Smooth muscle cell of the brain vasculature (primary cell): ENCODE data around the gene CCDC57.

Source experiments
- DNase-seq: peaks from one replicate; pipeline ENCODE4 v3.0.0-alpha.2; 2012; ENCODE audit warnings: low read depth, low spot score

Gene CCDC57

DNA sequence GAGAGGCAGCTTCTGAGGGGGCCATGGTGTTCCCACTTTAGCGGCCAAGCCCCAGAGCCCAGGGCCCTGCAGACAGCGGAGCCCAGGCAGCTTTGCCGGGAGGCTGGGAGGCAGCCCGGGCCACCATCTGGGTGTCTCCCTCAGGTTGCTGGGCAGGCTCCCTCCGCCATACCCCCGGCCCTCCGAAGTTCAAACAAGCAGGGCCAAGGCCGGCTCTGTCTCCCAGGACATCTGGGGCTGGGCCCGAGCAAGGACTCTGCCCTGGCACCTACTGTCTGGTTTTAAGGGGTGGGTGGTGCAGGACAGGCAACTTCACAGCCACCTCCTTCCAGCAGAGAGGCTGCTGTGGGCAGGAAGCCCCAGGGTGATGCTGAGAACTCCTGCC, 149.7 kb downstream of the CCDC57 start:
- DNase-seq: no peak

DNA sequence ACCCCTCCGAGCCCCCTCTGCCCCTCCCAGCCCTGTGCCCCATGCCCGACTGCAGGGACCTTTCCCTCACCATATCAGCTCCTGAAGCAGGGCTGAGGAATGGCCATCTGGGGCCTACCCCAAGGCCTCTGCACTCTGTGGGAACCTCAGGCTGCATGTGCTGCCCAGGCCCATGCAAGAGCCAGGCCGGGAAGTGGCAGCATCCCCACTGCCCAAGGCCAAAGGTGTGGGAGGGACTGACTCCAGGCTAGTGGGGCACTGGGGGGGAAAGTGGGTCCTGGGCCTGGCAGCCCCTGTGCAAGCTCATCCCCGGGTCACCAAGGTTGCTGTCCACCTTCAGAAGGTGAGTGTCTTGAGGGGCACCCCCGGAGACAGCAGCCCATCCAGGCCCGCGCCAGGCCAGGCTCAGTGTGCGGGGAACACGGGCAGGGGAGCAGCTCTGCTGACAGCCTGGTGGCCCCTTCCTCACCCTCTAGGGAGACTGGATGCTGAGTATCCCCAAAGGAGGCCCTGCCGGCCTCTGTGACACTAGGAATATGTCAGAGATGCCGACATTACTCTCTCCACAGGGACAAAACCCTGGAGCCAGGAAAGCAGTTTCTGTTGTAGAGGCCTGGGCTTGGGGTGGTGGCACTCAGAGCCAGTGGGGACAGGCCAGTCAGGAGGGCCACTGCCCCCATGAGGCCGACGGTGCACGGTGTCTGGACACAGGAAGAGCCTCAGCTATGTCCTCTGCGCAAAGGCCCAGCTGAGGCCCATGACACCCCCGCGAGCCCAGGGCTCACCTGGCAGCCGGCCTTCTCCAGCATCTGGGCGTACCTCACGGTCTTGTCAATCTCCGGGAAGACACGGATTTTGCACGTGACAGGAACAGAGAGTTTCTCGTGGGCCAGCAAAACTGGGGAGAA, 150.3 kb downstream of the CCDC57 start:
- no peak for DNase-seq

GRCh38 chr17:82061047-82061925, 151.4 kb downstream of the CCDC57 start:
- no peak for DNase-seq

GRCh38 chr17:82060614-82061013, 152.0 kb downstream of the CCDC57 start:
- DNase-seq: no peak

DNA sequence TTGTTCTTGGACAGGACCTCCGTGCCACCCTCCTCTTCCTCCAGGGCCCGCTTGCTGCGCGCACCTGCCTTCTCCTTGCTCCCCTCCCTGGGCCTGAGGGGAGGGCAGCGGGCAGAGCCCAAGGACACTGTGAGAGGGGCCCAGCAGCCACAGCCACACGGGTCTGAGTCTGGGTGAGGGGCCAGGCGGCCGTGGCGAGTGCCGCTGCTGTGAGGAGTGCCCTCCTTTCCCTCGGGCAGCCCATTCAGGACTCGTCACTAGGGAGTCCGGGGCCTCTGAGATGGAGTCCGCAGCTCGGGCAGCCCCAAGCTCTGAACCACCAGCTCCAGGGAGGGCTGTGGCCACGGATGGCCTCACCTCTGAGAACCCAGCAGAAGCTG, 152.7 kb downstream of the CCDC57 start:
- no peak for DNase-seq

DNA sequence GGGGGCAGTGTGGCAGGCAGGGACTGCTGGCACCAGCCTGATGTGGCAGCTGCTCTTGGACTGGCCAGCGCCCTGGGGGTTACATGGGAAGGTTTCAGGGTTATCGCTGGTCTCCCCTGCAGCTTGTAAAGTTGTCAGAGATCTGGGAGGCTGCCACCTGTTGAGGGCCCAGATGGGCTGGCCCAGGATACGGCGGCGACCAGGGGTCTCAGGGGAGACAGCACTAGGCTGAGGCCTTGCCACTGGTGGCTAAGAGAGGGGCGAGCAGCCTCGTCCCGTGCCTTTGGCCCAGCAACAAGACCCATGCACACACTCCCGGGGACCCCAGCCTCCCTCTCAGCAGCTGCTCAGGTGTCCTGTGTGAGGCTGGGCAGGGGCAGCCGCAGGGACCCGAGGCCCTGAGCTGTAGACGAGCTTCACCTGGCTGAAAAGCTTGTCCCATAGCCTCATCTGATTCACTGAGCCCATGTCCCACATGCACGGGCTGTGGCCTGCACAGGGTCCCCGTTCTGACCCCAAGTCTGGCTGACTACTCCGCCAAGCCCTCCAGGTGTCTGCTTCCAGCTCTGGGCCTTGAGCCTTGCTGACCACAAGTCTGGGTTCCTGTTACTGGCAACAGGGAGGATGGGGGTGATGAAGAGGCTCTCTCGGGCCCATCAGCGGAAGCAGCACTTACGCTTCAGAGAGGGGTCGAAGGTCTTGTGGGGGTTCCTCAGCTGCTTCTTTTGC, 153.2 kb downstream of the CCDC57 start:
- no peak for DNase-seq

- no peak for DNase-seq
Observed at GRCh38 chr17:82058855-82059249, 153.8 kb downstream of the CCDC57 start.

- no peak for DNase-seq
Observed at GRCh38 chr17:82058230-82058854, 154.3 kb downstream of the CCDC57 start.

- DNase-seq: no peak
Observed at GRCh38 chr17:82056729-82057621, 155.7 kb downstream of the CCDC57 start.

DNA sequence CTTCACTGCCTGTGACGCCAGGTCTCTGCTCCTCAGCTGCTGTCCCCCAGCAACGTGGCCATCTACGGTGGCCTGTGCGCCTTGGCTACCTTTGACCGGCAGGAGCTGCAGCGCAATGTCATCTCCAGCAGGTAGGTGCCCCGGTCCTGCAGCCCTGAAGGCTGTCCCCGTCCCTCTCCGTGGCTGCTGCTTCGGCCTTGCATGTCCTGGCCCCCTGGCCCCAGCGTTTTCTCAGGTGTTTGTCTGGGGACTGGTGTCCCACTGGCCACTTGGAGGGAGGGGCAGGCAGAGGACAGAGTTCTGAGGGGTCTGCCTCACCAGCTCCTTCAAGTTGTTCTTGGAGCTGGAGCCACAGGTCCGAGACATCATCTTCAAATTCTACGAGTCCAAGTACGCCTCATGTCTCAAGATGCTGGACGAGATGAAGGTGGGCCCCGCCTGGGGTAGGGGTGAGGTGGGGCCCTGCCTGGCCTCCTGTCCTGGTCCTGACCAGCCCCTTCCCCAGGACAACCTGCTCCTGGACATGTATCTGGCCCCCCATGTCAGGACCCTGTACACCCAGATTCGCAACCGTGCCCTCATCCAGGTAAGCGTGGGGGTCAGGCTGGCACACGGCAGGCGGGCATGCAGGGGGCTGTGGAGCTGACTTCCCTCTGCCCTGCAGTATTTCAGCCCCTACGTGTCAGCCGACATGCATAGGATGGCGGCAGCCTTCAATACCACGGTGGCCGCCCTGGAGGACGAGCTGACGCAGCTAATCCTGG, 156.5 kb downstream of the CCDC57 start:
- DNase-seq: no peak

DNA sequence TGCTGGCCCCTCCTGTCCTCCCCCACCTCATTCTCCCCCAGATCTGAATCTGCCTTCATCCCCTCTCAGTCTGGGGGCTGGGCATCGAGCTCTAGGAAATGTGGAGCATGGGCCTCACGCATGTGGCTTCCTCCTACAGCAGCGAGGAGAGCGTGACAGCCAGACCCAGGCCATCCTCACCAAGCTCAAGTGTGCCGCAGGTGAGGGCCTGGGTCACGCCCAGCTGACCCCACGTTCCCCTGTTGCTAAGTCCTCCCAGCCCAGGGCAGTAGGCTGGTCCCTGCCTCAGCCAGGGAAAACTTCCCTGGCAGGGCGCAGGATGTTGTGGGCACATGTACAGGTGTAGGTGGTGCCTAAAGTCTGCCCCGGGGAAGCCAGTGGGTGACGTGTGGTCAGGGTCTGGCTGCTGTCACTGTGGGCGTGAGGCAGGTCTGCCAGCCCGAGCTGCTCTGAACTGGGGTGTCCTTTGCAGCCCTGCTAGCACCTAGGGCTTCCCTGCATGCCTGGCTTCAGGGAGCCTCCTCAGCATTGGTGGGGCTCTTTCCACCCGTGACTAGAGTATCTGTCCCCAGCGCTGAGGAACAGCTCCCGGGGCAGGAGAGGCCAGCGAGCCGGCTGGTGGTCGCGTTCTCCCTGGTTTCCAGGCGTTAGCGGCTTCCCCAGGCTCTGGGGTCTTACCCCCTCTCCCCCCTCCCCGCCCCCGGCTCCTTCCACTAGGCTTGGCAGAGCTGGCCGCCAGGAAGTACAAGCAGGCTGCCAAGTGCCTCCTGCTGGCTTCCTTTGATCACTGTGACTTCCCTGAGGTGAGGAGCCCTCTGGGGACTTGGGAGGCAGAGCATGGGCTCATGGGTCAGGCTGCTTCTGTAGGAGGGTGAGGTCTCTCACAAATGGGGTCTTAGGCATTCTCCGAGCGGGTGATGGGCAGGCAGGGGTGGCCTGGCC, 157.3 kb downstream of the CCDC57 start:
- no peak for DNase-seq

DNA sequence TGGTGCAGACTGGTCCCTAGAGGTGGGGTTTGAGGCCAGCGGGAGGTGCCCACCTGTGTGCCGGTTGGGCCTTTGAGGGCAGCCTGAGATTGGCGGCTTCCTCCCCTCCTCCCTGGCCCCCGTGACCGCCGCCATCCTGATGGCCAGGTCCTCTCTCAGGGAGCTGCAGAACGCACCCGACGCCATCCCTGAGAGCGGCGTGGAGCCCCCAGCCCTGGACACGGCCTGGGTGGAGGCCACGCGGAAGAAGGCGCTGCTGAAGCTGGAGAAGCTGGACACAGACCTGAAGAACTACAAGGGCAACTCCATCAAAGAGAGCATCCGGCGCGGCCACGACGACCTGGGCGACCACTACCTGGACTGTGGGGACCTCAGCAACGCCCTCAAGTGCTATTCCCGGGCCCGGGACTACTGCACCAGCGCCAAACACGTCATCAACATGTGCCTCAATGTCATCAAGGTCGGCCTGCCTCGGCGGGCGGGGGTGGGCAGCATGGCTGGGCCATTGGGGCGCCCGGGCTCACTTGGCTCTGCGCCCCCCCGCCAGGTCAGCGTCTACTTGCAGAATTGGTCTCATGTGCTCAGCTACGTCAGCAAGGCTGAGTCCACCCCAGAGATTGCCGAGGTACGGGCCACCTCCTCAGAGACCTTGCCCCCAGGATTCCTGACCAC, 158.2 kb downstream of the CCDC57 start:
- no peak for DNase-seq

DNA sequence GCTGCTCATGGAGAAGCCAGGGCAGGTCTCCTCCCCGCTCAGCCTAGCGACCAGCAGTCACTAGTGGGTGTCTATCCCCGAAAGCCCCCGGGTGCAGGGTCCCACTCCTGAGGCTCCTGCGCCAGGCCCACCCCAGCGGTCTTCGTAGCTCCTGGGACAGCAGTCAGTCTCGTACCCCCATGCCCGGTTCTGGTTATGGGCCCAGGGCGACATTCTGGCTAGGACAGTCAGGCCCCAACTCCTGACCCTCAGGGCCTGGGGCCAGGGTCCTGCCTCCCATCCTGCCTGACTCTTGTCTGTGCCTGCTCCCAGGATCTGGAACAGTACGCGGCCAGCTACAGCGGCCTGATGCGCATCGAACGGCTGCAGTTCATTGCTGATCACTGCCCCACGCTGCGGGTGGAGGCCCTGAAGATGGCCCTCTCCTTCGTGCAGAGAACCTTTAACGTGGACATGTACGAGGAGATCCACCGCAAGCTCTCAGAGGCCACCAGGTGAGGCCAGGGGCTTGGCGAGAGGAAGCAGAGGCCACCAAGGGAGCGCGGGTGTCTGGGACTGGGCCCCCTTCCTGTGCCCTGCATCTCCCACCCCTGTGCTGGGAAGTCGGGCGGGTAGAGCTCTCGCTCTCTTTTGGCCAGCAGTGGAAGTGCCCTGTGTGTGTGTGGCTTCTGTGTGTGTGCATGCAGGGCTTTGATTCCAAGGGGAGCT, 158.9 kb downstream of the CCDC57 start:
- no peak for DNase-seq

DNA sequence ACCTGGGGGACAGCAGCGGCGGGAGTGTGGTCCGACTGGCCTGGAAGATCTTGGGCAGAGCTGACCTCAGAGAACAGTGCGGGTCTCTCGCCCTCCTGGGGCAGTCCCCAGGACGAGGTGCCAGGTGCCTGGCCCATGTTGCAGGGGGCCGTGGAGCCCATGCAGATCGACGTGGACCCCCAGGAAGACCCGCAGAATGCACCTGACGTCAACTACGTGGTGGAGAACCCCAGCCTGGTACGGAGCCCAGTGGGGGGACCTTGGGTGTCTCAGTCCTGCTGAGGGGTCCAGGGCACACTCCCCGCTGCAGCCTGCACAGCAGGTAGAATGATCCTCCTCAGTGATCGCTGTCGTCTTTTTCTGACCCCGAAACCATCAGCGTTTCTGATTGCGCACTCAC, 159.5 kb downstream of the CCDC57 start:
- DNase-seq: no peak

- no peak for DNase-seq
Observed at GRCh38 chr17:82052638-82053059, 160.0 kb downstream of the CCDC57 start.

- DNase-seq: no peak
Observed at GRCh38 chr17:82051776-82052637, 160.6 kb downstream of the CCDC57 start, which contains the start of the genes GPS1 and RFNG. Gene GPS1, plus strand, starts transcription at chr17:82051898. Its CDS starts 34 bp downstream, at chr17:82051932. Gene RFNG, minus strand, starts transcription at chr17:82051811. Its CDS starts 45 bp downstream, at chr17:82051766.
